ENCODE results near the gene TTBK1.

Gene TTBK1

DNA sequence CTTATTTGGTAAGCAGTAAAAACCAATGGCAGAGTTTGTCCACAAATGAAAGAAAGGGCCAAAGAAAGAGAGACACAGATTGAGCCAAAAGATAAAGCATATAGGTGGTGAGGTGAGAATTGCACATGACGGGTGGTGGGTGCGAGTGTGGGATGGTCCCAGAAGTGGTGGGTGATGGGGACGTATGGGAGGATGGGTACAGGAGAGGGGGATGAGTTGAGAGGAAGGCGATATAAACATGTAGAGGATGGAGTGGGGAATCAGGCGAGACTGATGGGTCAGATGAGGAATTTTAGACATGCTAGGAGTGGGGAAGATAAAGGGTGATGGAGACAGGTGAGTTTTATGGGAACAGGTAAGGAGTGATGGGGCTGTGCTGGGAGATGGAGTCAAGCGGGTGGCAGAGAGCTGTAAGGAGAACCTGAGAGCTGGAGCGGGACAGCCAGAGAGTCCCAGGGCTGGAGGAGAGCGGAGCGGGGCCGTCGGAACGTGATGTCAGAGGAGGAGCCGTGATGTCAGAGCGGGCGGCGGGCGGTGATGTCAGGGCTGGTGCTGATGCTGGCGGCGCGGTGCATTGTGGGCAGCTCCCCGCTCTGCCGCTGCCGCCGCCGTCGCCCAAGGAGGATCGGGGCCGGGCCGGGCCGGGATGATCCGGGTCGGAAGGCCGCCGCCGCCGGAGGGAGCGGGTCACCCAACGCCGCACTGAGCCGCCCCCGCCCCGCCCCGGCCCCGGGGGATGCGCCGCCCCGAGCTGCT lies at the start of gene TTBK1:
Gene TTBK1, plus strand, starts transcription at position 574 of the 756 bp plus-strand sequence. CDS start 3,180 bp downstream, outside the sequence.
- DNase-seq (ENCODE audit: low spot score) = no peak

GRCh38 chr6:43193929-43194328 lies 49.4 kb upstream of the TTBK1 start:
- no peak for DNase-seq (ENCODE audit: low spot score)

DNA sequence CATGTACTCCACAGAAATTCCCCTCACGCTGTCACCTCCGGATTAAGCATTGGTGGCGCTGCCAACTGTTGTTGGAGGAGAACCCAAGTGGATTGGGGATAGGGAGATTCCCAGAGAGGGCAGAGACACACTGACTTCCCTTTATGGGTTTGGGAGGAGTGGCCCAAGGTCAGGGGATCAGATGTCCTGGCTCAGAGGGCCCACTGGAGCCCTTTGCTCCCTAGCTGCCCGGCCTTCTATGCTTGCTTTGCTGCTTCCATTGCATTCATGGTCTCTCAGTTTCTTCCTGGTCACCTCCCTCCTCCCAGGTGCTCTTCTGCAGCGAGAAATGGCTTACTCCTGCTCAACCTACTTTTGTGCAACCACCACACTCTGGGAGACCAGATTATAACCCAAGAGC lies 46.9 kb upstream of the TTBK1 start:
- DNase-seq (ENCODE audit: low spot score) = no peak

- DNase-seq (ENCODE audit: low spot score) = no peak
Measured at GRCh38 chr6:43199912-43200311, 43.4 kb upstream of the TTBK1 start.

GRCh38 chr6:43200541-43200940 lies 42.7 kb upstream of the TTBK1 start:
- DNase-seq (ENCODE audit: low spot score) = no peak

DNA sequence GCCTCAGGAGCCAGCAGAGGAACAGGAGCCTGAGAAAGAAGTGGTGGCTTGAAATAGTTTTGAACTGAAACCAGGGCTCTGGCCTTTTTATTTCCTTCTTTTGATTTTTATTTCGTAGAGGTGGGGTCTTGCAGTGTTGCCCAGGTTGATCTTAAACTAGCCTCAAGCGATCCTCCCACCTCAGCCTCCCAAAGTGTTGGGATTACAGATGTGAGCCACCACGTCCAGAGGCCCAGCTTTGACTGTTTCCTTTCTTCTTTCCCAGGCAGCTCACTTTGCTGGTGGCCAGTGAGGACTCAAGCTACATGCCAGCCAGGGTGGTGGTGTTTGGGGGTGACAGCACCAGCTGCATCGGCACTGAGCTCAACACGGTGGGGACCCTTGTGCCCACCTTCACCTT lies 40.8 kb upstream of the TTBK1 start:
- no peak for DNase-seq (ENCODE audit: low spot score)

DNA sequence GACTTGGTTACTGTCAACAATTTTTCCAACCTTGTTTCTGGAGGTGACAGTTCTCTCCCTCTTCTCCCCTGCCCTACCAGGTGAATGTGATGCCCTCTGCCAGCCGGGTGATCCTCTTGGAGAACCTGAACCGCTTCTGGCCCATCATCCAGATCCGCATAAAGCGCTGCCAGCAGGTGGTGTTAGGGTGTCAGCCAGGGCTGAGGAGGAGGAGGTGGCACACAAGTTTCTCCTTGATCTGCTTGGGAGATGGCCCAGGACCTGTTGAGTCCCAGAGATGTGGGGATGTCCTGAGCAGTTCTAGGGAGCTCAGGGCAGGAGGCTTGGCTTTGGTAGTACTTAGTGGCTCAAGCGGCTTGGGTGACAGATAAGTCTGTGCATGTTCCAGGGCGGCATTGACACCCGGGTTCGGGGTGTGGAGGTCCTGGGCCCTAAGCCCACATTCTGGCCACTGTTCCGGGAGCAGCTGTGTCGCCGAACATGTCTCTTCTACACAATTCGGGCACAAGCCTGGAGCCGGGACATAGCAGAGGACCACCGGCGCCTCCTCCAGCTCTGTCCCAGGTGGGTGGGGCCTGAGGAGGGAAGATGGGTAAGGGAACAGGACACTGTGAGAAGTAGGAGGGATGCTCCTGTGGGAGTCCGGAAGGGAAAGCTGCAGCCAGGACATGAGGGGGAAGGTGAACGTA lies 40.1 kb upstream of the TTBK1 start:
- DNase-seq (ENCODE audit: low spot score) = no peak

DNA sequence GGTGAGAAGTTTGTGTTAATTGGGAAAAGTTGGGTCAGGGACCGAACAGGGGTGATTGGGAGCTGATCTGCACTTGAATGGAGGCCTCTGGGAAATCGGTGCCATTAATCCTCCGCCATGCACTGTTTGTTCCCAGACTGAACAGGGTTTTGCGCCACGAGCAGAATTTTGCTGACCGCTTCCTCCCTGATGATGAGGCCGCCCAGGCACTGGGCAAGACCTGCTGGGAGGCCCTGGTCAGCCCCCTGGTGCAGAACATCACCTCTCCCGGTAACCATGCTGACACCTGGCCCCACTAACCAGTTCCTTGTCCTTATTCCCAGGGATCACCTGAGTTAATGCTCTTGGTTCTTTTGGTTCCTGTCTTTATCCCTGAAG lies 39.6 kb upstream of the TTBK1 start:
- no peak for DNase-seq (ENCODE audit: low spot score)

DNA sequence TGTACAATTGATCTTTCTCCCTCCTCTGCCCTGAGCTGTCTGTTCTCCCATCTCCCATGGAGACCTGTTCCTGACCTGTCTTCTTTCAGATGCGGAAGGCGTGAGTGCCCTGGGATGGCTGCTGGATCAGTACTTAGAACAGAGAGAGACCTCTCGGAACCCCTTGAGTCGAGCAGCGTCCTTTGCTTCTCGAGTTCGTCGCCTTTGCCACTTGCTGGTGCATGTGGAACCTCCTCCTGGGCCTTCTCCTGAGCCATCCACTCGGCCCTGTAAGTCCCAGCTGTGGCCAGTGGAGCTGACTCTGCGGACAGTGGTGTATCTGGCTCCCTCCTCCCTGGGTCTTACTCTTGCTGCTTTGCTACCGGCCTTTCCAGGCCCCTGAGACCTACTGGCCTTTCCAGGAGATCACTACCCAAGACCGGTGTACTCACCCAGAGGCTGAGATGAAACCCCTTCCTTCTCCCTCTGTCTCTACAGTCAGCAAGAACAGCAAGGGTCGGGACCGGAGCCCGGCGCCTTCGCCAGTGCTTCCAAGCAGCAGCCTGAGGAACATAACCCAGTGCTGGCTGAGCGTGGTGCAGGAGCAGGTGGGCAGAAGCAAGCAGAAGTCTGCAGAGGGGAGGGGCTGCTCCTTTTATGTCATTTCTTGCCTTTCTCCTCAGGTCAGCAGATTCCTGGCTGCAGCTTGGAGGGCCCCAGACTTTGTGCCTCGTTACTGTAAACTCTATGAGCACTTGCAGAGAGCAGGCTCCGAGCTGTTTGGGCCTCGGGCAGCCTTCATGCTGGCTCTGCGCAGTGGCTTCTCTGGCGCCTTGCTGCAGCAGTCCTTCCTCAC lies 38.8 kb upstream of the TTBK1 start:
- no peak for DNase-seq (ENCODE audit: low spot score)

DNA sequence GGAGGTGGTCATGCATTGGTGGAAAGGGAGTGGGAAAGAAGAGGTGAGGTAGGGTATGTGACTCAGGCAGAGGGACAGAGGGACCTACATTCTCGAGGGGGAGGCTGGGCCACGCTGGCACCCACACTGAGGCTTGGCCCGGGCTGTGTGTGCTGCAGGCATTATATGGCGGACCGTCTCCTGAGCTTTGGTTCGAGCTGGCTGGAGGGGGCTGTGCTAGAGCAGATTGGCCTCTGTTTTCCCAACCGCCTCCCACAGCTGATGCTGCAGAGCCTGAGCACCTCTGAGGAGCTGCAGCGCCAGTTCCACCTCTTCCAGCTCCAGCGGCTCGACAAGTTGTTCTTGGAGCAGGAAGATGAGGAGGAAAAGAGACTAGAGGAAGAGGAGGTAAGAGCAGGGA lies 37.4 kb upstream of the TTBK1 start:
- DNase-seq (ENCODE audit: low spot score) = no peak

DNA sequence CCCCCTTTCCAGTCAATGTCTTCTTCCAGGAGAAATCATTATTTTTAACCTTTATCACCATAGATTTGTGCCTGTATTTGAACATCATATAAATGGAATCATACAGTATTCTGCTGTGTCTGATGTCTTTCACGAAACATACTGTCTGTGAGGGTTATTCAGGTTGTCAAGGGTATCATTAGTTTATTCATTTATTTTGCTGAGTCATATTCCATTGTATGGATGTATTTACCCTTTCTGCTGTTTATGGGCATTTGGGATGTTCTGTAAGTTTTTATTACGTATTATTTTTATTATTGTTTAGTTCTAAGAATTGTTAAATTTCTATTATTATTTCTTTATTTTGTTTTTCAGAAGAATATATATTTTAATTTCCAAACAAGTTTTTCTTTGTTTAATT lies 36.0 kb upstream of the TTBK1 start:
- DNase-seq (ENCODE audit: low spot score) = no peak

DNA sequence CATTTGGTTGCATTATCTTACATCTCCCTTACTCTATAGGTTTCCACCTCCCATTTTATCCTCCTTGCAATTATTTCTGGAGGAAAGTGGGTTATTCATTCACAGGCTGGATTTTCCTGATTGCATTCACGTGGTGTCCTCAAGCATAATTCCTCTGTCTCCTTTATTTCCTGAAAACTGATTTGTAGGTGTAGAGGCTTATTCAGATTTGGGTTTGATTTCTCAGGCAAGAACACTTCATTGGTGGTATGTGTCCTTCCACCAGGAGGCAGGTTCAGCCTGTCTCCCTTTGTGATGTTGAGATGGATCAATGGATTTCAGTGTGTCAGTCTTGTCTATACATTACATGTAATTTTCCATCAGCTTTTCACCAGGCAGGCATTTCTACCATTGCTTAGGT lies 31.3 kb upstream of the TTBK1 start:
- DNase-seq (ENCODE audit: low spot score) = no peak

DNA sequence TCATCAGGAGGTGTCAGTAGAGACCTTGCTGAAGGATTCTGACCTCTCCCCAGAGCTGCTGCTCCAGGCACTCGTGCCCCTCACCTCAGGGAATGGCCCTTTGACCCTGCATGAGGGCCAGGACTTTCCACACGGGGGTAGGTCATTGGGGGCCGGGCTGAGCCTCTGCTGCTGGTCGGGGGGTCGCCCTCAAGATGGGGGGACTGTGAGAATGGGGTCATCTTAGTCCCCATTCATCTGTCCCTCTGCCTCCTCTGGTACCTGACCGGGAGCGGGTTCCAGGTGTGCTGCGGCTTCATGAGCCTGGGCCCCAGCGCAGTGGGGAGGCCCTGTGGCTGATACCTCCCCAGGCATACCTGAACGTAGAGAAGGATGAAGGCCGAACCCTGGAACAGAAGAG lies 29.9 kb upstream of the TTBK1 start:
- no peak for DNase-seq (ENCODE audit: low spot score)

DNA sequence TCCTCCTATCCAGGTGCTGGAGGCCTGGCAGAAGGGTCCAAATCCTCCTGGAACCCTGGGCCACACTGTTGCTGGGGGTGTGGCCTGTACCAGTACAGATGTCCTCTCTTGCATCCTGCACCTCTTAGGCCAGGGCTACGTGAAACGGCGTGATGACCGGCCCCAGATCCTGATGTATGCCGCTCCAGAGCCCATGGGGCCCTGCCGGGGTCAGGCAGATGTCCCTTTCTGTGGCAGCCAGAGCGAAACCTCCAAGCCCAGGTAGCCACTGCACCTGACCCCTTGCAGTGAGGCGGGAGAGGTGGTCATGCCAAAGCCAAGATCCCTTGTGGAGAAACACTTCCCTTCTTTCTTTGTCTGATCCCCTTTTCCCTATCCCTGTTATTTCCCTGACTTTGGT lies 28.2 kb upstream of the TTBK1 start:
- DNase-seq (ENCODE audit: low spot score) = no peak

DNA sequence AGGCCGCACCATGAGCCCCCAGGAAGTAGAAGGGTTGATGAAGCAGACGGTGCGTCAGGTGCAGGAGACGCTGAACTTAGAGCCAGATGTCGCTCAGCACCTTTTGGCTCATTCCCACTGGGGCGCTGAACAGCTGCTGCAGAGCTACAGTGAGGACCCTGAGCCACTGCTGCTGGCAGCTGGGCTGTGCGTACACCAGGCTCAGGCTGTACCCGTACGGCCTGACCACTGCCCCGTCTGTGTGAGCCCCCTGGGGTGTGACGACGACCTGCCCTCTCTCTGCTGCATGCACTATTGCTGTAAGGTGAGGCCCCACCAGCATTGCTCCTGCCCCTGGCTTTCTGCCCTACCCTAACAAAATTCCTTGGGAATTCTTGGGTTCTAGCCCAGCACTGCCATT lies 27.1 kb upstream of the TTBK1 start:
- DNase-seq (ENCODE audit: low spot score) = no peak

GRCh38 chr6:43217351-43217750 lies 25.9 kb upstream of the TTBK1 start:
- DNase-seq (ENCODE audit: low spot score) = no peak

DNA sequence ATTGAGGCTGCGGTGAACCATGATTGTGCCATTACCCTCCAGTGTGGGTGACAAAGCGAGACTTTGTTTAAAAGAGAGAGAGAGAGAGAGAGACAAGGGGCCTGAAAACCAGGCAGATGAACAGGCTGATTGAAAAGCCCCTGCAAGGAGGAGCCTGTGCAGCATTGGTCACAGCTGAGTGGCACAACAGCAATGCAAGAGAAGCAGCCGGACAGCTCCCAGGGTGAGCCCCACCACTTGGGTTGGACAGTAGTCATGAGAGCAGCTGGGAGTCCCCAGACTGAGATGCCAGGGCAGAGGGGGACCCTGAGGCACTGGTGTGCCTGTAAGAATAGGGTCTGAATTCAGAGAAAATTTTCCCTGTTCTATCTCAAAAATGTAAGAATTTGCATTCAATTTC lies 24.2 kb upstream of the TTBK1 start:
- no peak for DNase-seq (ENCODE audit: low spot score)

- DNase-seq (ENCODE audit: low spot score) = no peak
Measured at GRCh38 chr6:43219814-43220213, 23.5 kb upstream of the TTBK1 start.

GRCh38 chr6:43220439-43220951 lies 22.8 kb upstream of the TTBK1 start:
- DNase-seq (ENCODE audit: low spot score) = no peak

DNA sequence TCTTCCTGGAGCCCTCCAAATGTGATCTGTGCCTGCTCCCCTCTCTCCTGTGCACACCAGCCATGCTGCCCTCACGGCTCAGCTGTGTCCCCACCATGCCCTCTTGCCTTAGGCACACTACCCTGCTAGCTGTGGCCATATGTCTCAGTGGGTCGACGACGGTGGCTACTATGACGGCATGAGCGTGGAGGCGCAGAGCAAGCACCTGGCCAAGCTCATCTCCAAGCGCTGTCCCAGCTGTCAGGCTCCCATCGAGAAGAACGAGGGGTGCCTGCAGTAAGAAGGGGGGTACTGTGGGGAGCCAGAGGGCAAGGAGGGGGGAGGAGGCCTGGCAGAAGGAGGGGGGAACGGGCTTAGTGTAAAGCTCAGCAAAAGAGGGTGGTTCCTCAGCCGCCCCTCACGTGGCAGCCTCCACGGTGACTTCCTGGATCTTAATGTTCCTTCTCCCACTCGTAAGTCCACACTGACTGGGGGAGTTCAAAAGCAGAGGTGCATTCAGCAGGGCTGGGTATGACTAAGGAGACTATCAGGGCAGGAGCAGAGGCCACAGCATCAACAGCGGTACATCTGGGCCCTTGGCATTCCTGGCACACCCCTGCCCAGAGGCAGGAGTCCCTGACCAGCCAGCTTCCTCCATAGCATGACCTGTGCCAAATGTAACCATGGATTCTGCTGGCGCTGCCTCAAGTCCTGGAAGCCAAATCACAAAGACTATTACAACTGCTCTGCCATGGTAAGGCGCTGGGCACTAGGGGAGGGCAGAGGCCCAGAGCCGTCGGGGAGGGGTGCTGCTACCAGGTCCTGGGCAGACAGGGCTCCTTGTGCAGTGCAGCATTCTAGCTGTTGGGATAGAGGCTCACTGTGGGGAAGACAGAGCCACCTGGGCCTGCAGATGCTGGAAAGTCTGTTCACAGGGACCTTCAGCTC lies 22.0 kb upstream of the TTBK1 start:
- DNase-seq (ENCODE audit: low spot score) = no peak

GRCh38 chr6:43222418-43223059 lies 20.7 kb upstream of the TTBK1 start:
- no peak for DNase-seq (ENCODE audit: low spot score)
